Endodermal cell (in vitro differentiated cells): ENCODE data around the gene ODF2L. TPM values are rescaled to one million over a fixed set of nuclear protein-coding genes. Genes with fewer than 3 reads are reported as not detected.

Experiments used
- DNase-seq: peaks from one replicate; pipeline ENCODE4 v3.0.0-alpha.2; 2017
- H3K27ac ChIP-seq: 2 replicates; pipeline ENCODE4 v1.5.1; 2013; ENCODE audit warnings: mild to moderate bottlenecking, low read depth, low read length, moderate library complexity
- H3K27me3 ChIP-seq: 2 replicates; pipeline ENCODE4 v1.6.1; 2013; ENCODE audit warnings: mild to moderate bottlenecking, low read length, moderate library complexity; ENCODE audit not compliant: insufficient read depth, control insufficient read depth, poor library complexity, severe bottlenecking
- H3K36me3 ChIP-seq: 2 replicates; pipeline ENCODE4 v1.7.0; 2013; ENCODE audit warnings: mild to moderate bottlenecking, low read length, moderate library complexity; ENCODE audit not compliant: control insufficient read depth, insufficient read depth
- H3K4me1 ChIP-seq: one replicate; pipeline ENCODE4 v1.7.0; 2013; ENCODE audit warnings: low read length; ENCODE audit not compliant: control insufficient read depth, insufficient read depth
- H3K4me3 ChIP-seq: 2 replicates; pipeline ENCODE4 v1.5.1; 2013; ENCODE audit warnings: mild to moderate bottlenecking, low read length, moderate library complexity
- H3K9ac ChIP-seq: 2 replicates; pipeline ENCODE4 v1.6.1; 2013; ENCODE audit warnings: mild to moderate bottlenecking, low read length, moderate library complexity; ENCODE audit not compliant: poor library complexity, severe bottlenecking; ENCODE audit errors: extremely low read depth
- H3K9me3 ChIP-seq: 2 replicates; pipeline ENCODE4 v1.6.1; 2013; ENCODE audit warnings: mild to moderate bottlenecking, low read length, moderate library complexity; ENCODE audit not compliant: control insufficient read depth
- H3K27ac Mint-ChIP-seq: 2 replicates; pipeline ENCODE4 v1.8.0; 2020; ENCODE audit warnings: mixed read lengths
- H3K27me3 Mint-ChIP-seq: 2 replicates; pipeline ENCODE4 v1.8.0; 2021; ENCODE audit warnings: mild to moderate bottlenecking, mixed read lengths; ENCODE audit not compliant: insufficient read depth
- H3K36me3 Mint-ChIP-seq: 2 replicates; pipeline ENCODE4 v1.8.0; 2020; ENCODE audit warnings: low read depth, mixed read lengths
- H3K4me1 Mint-ChIP-seq: 2 replicates; pipeline ENCODE4 v1.8.0; 2020; ENCODE audit warnings: mixed read lengths
- H3K4me3 Mint-ChIP-seq: 2 replicates; pipeline ENCODE4 v1.8.0; 2020; ENCODE audit warnings: mild to moderate bottlenecking, moderate library complexity, mixed read lengths
- H3K9me3 Mint-ChIP-seq: 2 replicates; pipeline ENCODE4 v1.8.0; 2020; ENCODE audit warnings: mild to moderate bottlenecking, mixed read lengths
- WGBS, 2 experiments: methylation state at CpG; one replicate each; pipeline versions ENCODE4 v1.1.5 to v1.1.7; 2013; ENCODE audit warnings: missing lambda C conversion rate in 2 of 2, mixed read lengths in 1 of 2; ENCODE audit not compliant: insufficient coverage in 1 of 2, insufficient read length in 1 of 2; 5-methylcytosine and 5-hydroxymethylcytosine counted together
- total RNA-seq, 2 donors: library from RNA; stranded (reverse); fragmentation: NEBNext Ultra II Directional in 1 of 2; extraction: Animal tissue kit (Norgen Biotek cat#: 25700) in 1 of 2; gene quantifications; 2 replicates in 1 of 2; 3 replicates in 1 of 2; pipeline ENCODE4 v1.2.1, GENCODE V29; 2021
- TF ChIP-seq, protein P1 (sequence below): fragments of 200-600 bp; sonication (generic); conservative IDR thresholded peaks from 2 replicates; pipeline ENCODE4 v1.5.0; 2021; ENCODE audit warnings: antibody characterized with exemption, mild to moderate bottlenecking

The ODF2L gene
- total RNA-seq, 2 donors from 2014 or later, result 77.6 to 84.1 TPM

DNA sequence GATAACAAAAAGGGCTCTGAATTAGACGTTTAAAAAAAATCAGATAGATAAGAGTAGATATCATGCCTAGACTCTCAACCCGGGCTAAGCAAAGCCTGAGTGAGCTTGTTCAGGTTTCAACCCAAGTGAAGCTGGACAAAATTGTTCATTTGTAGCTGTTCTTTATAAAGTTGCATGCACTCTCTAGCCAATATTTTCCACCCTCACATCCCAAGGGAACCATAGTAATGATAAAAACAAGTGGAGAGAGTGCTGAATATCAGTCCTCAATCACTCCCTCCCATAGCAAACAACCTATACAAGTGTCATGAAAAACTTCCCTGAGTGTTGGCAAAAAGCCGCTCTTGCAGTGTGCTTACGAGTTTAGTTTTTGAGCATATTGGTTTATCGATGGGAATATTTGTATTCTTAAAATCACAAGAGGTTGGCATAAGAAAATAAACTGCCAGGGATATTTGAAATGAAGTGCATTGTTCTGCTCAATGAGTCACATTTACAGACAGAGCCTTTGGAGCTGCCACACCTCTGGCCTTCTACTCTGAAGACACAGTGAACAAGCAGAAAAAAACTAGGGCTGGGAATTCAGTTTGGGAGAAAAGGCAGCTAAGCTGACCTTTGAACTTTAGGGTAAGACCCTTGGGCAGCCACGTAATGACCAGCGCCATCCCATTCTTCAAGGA lies 25.6 kb upstream of the ODF2L start:
- no peaks in the 10 kb centered on the region for H3K27me3 Mint-ChIP-seq
- no peaks in the 10 kb centered on the region for H3K36me3 ChIP-seq
- no peaks in the 10 kb centered on the region for H3K9me3 Mint-ChIP-seq
- H3K36me3 Mint-ChIP-seq, result no peaks in the 10 kb centered on the region
- no peak overlapping the region for H3K4me3 ChIP-seq
- no peak for DNase-seq
- no peak overlapping the region for H3K27ac ChIP-seq
- 90 to 92% methylated on average over 7 of the region's 7 CpGs for WGBS, 2 experiments
- H3K4me3 Mint-ChIP-seq, result no peak overlapping the region
- no peaks in the 10 kb centered on the region for H3K9me3 ChIP-seq
- H3K9ac ChIP-seq, result no peak overlapping the region
- no peaks in the 10 kb centered on the region for H3K4me1 ChIP-seq
- H3K27ac Mint-ChIP-seq, result no peak overlapping the region
- peaks cover 2% of the 10 kb centered on the region for H3K4me1 Mint-ChIP-seq
- peaks cover 7% of the 10 kb centered on the region for H3K27me3 ChIP-seq
- TF ChIP-seq, protein P1, sequence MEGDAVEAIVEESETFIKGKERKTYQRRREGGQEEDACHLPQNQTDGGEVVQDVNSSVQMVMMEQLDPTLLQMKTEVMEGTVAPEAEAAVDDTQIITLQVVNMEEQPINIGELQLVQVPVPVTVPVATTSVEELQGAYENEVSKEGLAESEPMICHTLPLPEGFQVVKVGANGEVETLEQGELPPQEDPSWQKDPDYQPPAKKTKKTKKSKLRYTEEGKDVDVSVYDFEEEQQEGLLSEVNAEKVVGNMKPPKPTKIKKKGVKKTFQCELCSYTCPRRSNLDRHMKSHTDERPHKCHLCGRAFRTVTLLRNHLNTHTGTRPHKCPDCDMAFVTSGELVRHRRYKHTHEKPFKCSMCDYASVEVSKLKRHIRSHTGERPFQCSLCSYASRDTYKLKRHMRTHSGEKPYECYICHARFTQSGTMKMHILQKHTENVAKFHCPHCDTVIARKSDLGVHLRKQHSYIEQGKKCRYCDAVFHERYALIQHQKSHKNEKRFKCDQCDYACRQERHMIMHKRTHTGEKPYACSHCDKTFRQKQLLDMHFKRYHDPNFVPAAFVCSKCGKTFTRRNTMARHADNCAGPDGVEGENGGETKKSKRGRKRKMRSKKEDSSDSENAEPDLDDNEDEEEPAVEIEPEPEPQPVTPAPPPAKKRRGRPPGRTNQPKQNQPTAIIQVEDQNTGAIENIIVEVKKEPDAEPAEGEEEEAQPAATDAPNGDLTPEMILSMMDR, result no peak

DNA sequence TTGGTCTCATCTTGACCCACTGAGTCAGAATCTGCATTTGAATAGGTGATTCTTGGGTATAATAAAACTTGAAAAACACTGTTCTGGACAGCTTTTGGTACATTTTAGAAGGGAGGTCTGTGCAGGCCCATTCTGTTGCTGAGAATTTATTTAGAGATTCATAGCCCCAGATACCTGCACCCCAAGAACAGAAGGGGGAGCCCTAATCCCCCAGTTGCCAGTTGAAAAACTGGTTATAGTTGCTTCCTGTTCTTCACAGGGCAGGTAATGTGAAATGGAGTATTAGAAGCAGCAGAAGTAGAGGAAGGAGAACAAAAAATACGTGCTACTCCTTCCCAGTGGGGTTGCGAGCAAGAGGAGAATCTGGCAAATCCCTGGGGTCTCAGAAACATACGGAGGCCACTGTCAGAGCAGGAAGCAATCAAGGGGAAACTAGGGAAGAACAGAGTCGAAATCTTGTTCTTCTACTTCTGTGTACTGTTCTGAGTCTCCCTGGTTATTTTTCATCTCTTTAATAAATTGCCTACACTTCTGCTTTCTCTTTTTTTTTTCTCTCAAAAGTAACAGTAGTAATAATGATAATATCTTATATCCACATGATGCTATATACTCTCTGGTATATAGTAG lies 23.3 kb upstream of the ODF2L start:
- Mint-ChIP-seq H3K36me3 (no peaks in the 10 kb centered on the region), H3K27ac (peak overlapping the region; percentile 14), H3K4me3 (no peak overlapping the region), H3K9me3 (no peaks in the 10 kb centered on the region), H3K27me3 (no peaks in the 10 kb centered on the region), H3K4me1 (peaks cover 2% of the 10 kb centered on the region)
- no peak overlapping the region for H3K4me3 ChIP-seq
- peak; percentile 58 for DNase-seq
- no peaks in the 10 kb centered on the region for H3K9me3 ChIP-seq
- H3K27me3 ChIP-seq, result peaks cover 4% of the 10 kb centered on the region
- no peaks in the 10 kb centered on the region for H3K36me3 ChIP-seq
- no peak overlapping the region for H3K9ac ChIP-seq
- WGBS, 2 experiments, result 80 to 88% methylated on average over 4 of the region's 4 CpGs
- TF ChIP-seq, protein P1, result peak; percentile 44
- no peaks in the 10 kb centered on the region for H3K4me1 ChIP-seq
- H3K27ac ChIP-seq, result no peak overlapping the region

DNA sequence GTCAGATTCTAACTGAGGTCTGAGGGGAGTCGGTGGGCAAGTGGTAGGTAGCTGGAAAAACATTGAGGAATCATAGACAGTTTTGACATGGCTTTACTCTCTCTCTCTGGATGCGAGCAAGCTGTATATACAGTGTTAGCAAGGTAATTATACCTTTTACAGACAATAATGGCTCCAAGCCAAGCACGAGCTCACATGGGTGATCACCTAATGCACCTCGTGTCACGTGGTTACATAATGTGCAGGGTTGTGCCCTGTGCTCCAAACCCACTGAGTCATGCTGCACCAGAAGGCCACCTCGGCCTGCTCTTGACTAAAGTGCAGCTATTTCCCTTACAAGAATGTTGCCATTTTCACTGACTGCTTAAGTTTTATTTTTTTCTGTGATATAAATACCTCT lies 20.2 kb upstream of the ODF2L start:
- H3K4me3 Mint-ChIP-seq, result no peak overlapping the region
- no peaks in the 10 kb centered on the region for H3K36me3 ChIP-seq
- 91 to 100% methylated on average over 2 to 6 of the region's 6 CpGs for WGBS, 2 experiments
- H3K27ac Mint-ChIP-seq, result no peak overlapping the region
- no peak overlapping the region for H3K4me3 ChIP-seq
- no peak overlapping the region for H3K27ac ChIP-seq
- H3K9me3 Mint-ChIP-seq, result no peaks in the 10 kb centered on the region
- H3K27me3 ChIP-seq, result peaks cover 2% of the 10 kb centered on the region
- H3K9ac ChIP-seq, result no peak overlapping the region
- TF ChIP-seq, protein P1, result no peak
- no peak for DNase-seq
- H3K9me3 ChIP-seq, result no peaks in the 10 kb centered on the region
- no peaks in the 10 kb centered on the region for H3K4me1 ChIP-seq
- H3K36me3 Mint-ChIP-seq, result no peaks in the 10 kb centered on the region
- H3K27me3 Mint-ChIP-seq, result peaks cover 1% of the 10 kb centered on the region
- peaks cover 2% of the 10 kb centered on the region for H3K4me1 Mint-ChIP-seq
